GM18519 (cell line): ENCODE data around the gene RANBP1.

ENCODE experiments used
- ATAC-seq: cut with Tn5 transposase; IDR thresholded peaks from one replicate; pipeline ENCODE4 v1.9.1; 2021; ENCODE audit warnings: mild to moderate bottlenecking, moderate library complexity; ENCODE audit not compliant: unreplicated experiment, low FRiP score

The RANBP1 gene

DNA sequence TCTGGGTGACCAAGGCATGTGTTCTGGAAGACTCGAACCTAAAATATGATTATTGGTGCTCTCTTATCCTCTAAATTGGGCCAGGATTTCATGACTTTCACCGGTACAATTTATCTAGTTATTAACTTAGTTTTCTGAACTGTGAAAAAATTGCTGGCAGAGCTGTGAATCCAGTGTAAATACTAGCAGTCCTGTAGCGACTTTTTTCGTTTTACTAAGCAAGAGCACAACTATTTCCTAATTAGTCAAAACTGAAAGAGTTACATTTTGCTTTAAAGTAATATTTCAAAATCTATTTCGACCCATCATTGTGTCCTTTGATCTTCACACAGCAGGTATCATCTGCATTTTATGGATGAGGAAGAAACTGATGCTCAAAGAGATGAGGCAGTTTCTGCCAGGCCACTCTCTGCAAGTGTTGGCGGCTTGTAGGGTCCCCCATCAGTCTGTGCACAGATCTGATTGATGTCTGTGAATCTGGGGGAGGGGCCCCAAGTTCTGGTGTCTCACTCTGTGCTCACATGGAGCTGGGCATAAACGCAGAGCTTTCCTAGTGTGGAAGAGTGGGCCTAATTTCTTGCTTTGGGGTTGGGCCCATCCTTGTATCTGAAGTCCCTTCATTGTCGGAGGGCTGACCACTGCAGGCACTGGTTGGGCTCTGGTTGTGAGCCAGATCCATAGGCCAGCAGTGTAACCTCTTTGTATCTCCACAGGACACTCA is 2.6 kb downstream of the RANBP1 start:
- ATAC-seq: no peak

DNA sequence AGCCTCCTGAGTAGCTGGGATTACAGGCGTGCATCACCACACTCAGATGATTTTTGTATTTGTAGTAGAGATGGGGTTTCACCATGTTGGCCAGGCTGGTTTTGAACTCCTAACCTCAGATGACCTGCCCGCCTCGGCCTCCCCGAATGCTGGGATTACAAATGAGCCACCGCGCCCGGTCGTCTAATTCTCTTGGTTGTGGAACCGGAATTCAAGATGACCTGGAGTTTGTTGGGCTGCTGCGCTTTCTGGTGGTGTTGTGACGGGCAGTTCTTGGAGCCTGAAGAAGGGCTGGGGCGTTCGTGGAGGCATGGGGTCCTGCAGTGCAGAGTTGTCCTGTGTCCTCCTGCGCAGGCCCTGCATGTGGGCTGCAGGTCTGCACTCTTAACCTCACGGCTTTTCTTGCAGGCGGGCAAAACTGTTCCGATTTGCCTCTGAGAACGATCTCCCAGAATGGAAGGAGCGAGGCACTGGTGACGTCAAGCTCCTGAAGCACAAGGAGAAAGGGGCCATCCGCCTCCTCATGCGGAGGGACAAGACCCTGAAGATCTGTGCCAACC is 6.0 kb downstream of the RANBP1 start:
- no peak for ATAC-seq

DNA sequence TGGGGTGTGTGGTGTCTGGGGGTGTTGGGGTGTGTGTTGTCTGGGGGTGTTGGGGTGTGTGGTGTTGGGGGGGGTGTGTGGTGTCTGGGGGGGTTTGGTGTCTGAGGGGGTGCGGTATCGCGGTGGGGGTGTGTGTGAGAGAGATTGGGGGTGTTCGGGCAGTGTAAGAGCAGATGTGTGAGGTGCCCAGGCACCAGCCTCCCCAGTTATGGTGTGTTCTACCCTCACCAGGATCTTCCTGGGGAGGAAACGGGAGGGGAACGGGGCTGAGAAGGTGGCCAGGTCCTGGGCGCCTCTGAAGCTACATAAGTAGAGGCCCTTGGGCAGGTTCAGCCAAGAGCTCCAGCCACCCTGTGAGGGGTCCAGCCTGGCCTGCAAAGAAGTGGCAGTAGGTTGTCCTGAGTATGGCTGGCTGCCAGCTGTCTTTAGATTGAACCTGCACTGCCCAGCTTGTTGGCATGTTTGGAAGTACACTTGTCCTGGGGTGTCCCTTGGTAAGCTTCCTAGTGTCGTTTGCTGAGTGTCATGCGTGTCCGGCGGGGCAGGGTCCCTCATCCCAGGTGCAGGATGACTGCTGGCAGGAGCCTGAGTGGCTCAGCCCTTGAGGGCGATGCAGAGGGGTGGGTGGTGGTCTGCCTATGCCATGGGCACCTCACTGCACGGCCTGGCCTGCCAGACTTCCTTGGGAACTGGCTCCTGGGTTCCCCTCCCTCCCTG is 7.6 kb downstream of the RANBP1 start:
- ATAC-seq: no peak

DNA sequence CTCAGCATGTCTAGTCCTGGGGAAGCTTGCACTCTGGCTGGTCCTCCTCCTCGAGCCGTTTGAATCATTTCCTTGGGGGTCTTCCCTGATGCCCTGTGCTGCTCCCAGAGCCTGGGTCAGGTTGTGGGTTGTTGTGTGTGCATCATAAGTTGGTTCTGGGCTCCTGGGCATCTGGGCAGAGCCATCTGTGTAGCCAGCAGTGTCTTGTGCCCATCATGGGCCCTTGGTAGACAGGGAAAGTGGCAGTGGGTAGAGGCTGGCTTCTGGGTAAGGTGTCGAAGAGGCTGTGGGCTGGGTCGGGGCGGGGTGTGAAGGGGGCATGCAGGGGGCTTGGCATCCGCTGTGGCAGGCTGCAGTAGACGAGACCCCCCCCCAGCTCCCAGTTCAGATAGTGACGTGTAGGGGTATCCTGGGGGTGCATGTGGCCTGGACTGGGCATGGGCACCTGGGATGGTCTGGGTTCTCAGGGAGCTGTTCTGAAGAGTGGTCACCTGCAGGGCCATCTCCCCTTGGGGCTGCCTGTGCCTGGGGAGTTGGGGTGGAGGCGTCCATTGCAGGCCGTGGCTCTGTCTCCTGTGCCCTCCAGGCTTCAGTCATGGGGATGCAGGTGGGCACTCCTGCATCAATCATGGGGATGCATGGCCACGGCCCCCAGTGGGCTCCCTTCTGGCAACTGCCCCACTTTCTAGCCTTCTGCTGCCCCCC is 8.3 kb downstream of the RANBP1 start:
- no peak for ATAC-seq

DNA sequence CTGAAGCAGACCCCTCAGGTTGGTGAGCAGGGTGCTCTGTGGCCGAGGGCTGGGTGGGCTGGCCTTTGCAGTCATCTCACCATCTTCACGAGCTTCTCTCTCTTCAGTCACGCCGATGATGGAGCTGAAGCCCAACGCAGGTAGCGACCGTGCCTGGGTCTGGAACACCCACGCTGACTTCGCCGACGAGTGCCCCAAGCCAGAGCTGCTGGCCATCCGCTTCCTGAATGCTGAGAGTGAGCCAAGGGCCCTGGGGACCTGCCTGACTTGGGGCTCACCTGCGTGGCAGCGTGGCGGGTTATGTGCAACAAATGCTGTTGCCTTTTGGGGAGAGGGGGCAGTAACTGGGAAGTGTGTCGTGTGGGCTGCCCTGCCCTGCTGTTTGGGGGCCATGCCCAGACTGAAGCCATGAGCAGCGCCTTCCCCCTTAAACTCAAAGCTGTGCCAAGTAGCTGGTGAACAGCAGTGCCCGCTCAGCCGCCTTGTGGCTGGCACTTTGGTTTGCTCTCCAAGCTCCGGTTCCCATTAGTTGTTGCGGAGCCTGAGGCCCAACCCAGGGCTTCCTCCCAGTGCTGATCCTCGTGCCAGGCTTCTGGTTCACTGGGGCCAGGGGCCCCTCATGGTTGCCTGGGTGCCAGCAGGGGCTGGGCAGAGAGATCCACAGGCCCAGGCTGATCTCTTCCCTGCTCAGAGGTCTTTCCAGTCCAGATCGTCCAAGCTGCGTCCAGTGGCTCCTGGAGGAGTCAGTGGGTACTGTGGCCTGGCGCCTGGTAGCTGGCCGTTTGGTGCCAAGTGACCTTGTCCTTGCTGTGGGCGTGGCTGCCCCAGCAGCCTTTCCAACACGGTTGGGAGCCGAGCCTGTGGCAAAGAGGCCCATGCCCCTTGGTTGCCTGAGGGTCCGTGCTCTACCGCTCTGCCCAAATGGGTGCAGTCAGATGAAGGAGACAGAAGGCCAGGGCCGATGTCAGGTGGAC is 9.6 kb downstream of the RANBP1 start:
- no peak for ATAC-seq

DNA sequence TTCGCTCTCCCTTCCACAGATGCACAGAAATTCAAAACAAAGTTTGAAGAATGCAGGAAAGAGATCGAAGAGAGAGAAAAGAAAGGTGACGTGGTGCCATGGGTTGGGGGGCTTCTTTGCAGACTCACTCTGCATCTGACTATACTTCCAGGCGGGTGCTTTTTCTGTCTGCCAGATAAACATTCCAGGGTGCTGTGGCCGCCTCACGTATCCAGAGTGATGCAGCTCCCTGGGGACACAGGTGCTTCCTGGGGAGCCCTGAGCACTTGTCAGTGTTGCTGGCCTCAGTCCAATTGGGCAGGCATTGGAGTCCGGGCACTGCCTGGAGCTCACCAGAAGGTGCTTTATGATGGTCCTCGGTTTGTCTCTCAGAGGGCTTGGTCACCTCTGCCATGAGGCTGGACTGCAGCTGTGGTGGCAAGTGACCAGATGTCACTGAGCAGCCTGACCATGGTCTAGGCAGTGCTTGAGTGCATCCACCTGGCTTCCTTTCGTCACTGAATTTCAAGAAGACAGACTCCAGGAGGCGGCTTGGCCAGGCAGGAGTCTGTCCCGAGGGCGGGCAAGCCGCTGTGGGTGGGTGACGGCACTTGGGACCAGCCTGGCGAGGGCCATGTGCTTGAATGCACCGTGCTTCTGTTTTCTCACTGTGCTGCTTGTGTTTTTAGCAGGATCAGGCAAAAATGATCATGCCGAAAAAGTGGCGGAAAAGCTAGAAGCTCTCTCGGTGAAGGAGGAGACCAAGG is 10.6 kb downstream of the RANBP1 start:
- no peak for ATAC-seq

DNA sequence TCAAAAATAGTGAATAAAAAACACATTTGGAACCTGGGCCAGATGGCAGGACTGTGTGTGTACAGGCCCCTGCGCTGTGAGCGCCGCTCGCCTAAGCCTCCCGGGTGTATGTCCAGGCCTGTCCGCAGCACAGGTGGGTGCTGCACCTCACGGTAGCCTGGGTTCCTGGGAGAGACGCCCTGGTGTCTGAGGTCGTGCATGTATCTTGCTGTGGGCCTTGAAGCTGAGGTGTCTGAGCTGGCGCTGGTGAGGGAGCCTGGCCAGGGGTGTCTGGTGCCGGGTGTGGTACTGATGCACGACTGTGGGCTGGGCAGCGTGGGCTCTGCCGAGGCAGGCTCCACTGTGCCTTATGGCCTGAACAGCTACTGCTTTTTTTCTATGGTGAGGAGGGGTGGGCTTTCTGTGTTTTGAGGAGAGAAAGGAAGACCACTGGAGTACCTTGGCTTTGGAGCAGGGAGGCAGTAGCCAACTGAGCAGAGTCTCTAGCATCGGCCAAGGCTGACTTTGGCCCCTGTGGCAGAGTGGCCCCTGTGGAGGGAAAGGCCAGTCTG is 11.5 kb downstream of the RANBP1 start:
- no peak for ATAC-seq

DNA sequence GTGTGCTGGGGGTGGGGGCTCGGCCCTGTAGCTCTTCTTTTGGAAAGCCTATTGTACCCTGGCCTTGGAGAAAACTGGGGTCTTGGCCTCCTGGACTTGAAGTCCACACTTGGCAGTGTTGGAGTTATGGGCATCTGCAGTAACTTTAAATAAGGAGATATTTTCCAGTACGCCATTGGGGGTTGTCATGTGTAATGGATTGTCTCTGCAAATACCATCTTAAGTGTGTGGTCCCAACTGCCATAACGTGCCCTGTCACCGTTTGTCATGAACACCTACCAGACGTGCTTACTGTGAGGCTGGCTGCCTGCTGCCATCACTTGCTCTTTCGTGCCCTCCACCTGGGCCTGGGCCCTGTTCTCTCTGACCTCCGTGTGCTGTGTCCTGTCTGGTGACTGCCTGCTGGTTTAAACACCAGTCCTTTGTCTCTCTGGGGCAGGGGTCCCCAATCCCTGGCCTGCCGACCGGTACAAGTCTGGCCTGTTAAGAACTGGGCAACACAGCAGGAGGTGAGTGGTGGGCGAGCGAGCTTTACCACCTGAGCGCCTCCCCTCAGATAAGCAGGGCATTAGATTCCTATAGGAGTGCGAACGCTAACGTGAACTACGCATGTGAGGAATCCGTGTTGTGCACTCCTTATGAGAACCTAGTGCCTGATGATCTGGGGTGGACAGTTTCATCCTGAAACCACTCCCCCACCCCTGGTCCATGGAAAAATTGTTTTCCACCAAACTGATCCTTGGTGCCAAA is 12.1 kb downstream of the RANBP1 start:
- ATAC-seq: no peak

DNA sequence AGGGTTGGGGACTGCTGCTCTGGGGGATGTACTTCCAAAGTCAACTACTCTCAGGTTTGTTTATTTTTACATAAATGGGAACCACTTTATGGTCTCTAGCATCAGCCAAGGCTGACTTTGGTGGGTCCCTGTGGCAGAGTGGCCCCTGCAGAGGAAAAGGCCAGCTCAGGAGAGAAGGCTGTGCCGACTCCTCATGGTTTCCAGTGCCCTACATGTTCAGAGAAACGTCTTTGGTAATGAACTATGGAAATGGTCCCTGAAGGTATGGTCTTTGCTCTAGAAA is 12.7 kb downstream of the RANBP1 start:
- ATAC-seq: no peak

DNA sequence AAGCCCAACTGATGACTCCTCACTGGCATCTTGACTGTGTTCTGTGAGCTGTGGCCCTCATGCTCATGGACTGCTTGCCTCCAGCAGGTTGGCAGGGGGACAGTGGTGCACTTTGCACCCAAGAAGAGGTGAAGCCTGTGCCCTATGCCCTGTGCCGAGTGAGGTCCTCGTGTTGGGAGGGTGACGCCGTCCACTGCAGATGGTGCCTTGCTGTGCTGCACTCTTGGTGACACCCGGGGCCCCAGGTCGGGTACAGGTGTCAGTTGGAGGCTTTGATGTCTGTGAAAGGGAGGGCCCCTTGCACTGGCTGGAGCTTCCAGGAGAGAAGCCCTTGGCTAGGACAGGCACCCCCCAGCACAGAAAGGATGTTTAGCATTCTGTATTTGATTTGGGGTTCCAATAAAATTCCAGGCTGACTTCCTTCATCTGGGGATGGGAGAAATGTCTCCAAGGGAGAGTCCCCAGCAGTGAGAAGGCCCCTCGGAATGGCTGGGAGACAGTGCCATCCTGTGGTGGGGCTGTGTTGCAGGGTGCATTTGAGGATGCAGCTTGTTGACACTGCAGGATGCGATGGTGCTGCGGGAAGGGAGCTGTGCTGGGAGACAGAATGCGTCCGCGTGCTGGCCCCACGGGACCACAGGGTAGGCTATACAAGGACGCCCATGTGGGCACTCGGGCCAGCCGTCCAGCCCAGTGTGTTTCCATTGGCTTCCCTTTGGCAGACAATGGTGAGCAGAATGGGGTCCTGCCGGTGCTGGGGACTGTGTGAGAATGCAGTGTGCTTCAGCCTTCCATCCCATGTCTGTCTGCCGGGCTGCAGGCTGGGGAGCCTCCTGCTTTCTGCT is 13.2 kb downstream of the RANBP1 start:
- no peak for ATAC-seq

DNA sequence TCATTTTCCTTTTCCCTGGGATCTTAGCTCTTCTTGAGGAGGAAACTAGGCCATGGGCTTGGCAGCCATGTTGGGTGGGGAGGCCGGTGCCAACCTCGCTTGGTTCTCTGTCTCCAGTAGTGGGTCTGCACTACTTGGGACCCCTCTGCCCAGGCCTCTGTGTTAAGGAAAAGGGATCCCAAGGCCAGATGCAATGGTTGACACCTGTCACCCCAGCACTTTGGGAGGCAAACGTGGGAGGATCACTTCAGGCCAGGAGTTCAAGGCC is 13.8 kb downstream of the RANBP1 start:
- no peak for ATAC-seq

DNA sequence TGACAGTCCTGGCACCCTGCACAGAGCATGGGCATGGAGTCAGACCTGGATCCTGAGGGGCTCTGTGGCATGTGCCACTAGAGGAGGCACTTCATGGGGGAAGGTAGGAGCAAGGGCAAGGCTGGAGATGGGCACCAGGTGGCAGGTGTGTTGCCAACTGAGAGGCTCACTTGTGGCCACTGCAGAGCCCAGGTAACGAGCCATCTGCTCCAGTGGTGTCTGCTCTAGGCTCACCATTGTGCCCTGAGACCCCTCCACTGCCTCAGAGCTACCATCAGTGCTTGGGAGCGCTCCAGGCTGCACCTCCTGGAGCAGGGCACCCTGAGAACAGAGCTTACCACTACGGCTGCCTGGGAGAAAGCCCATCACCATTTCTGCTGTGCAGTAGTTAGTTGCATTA is 14.4 kb downstream of the RANBP1 start:
- ATAC-seq: no peak

DNA sequence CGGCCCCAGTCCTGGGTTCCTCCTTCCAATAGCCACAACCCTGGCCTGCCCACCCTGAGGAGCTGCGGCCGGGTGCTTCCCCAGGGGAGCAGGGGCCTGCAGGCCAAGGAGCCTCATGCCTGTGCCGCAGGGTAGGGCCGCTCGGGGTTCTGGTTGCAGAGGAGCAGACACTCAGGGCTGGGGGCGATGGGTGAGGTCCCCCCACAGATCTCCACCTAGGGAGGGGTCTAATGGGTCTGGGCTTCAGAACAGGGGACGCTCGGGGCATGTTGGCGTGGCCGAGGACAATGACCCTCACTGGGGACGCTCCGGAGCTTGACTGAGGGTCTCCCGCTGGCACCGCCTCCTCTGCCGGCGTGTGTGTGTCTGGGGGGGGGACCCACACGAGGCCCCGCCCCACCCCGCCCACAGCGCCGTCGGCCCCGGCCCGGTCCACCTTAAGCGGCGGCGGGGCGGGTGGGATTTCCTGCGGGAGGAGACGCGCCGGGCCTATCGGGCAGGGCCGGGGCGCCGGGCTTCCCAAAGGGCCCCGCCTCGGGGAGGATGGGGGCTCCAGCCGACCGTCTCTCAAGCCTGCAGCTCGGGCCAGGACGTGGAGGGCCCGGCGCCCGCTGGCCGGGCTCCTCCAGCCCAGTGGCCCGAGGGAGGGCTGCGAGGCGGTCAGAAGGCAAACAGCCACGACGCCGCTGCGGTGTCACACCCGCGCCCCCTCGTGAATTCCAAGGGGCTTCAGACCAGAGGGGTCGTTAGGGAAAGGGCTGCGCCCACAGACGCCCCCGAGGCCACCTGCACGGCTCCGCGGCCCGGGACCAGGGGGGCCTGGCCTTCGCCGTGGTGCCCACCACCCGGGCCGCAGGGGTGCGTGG is 15.1 kb downstream of the RANBP1 start:
- ATAC-seq: no peak

DNA sequence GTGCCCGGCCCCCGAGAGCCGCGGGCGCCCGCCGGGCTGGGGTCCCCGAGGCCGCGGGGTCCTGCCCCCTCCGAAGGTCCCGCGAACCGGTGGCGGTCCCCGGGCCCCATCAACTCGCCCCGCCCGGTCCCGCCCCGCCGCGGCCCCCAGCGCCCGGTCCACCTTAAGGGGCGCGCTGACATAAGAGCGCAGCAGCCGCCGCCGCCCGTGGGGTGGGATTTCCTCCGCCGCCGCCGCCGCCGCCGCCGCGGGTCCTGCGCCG is 15.6 kb downstream of the RANBP1 start, which contains the start of gene ZDHHC8:
Gene ZDHHC8, plus strand, starts transcription at position 208 of the 262 bp plus-strand sequence. CDS start 144 bp downstream, outside the sequence.
- ATAC-seq: no peak

DNA sequence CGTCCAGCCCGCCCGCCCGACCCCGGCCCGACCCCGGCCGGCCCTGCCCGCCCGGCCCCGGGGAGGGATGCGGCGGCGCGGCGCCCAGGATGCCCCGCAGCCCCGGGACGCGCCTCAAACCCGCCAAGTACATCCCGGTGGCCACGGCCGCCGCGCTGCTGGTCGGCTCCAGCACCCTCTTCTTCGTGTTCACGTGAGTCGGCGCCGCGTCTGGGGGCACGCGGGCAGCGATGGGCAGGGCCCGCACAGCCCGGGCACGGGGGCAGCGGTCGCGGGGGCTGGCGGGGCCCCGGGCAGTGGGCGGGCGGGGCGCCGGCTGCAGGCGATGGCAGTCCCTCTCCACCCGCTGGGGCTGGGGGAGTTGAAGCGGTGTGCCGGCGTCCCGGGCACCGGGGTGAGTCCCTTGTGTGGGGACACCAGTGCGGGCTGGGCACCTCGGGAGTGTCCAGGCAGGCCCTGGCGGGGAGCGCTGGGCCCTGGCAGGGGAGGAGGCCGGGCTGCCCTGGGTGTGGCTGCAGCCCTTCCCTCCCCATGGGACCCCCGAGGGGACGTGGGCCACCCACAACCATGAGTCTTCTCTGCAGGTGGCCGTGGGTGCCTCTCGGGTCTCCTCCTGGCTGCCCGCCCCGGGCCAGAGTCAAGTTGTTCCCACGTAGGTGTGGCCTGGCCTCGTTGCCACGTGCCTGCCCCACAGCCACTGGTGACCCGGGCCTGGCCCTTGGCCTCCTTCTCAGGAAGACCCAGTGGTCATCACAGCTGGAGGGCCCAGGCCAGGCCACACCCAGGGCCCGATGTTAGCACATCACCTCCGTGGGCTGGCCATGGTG is 16.2 kb downstream of the RANBP1 start:
- no peak for ATAC-seq

DNA sequence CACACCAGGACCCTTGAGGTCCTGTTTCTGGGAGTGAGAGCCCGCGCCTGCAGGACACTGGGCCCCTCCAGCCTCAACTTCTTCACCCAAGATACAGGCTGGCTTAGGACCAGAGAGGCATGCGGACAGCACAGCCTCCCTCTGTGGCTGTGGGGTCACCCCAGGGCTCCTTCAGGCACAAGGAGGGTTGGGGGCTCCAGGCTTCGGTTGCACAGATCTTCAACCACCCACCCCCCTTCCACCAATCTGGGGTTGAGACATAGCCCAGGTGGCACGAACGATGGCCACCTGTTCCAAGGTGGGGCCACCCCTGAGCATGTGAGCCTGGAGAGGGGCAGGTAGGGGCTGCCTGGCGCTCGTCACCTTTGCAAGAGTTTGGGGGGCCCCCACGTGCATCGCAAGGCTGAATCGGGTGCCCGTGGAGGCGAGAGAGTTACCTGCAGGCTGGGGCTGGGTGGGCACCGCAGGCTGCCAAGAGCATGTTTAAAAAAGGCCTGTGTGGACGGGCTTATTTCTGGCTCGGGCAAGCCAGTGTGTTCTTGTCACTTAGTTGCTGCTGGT is 16.9 kb downstream of the RANBP1 start:
- no peak for ATAC-seq
